Measurements from ENCODE around the gene AP5S1. TPM values are rescaled to one million over a fixed set of nuclear protein-coding genes. Genes with fewer than 3 reads are reported as not detected.

Gene AP5S1
- polyA plus RNA-seq, 1 donor (not counting 4 experiments of a cell fraction or from before 2014, with no cell fraction given), result 5.2 TPM

- Histone ChIP-seq H3K27ac (ENCODE audit: control insufficient read depth, insufficient read depth, low read length) (no peak overlapping the region), H3K9ac (ENCODE audit: control insufficient read depth, extremely low read depth, insufficient read depth, low read length) (no peak overlapping the region), H3K79me2 (ENCODE audit: control insufficient read depth, insufficient read depth, low read length) (no peaks in the 10 kb centered on the region), H4K20me1 (ENCODE audit: control insufficient read depth, extremely low read depth, insufficient read depth, low read length) (no peaks in the 10 kb centered on the region), H3K4me3 (ENCODE audit: control insufficient read depth in 2 of 3, extremely low read depth in 1 of 3, insufficient read depth in 2 of 3, low read depth in 1 of 3, low read length in 3 of 3) (no peak overlapping the region), H3K9me1 (ENCODE audit: control insufficient read depth, extremely low read depth, insufficient read depth, low read length) (no peaks in the 10 kb centered on the region), H3K9me3 (ENCODE audit: control insufficient read depth, low read depth, low read length) (no peaks in the 10 kb centered on the region), H2AFZ (ENCODE audit: control insufficient read depth, low read length) (no peak overlapping the region), H3K4me1 (ENCODE audit: control insufficient read depth, extremely low read depth, insufficient read depth, low read length) (no peaks in the 10 kb centered on the region), H3K27me3 (ENCODE audit: control insufficient read depth, extremely low read depth, insufficient read depth, low read length) (no peaks in the 10 kb centered on the region), H3K36me3 (ENCODE audit: control insufficient read depth in 2 of 2, extremely low read depth in 1 of 2, insufficient read depth in 2 of 2, low read length in 2 of 2) (peaks cover 39 to 51% of the 10 kb centered on the region in 2 experiments), H3K4me2 (ENCODE audit: control insufficient read depth, extremely low read depth, insufficient read depth, low read depth, low read length) (no peak overlapping the region)
- TF ChIP-seq CTCF (optimal IDR thresholded peaks at IDR 0.05 in 1 of 3, IDR thresholded peaks at IDR 0.05 in 1 of 3, conservative IDR thresholded peaks at IDR 0.05 in 1 of 3; ENCODE audit: extremely low read depth in 1 of 3, insufficient read depth in 2 of 3, low read length in 3 of 3) (no peak), EZH2 (IDR thresholded peaks at IDR 0.05; ENCODE audit: low read length) (no peak)
- no peak for FAIRE-seq
- DNase-seq (ENCODE audit: low read depth, low spot score), result no peak
- dilution Hi-C loops (cut with MboI; ENCODE audit: extremely low pct_ligation_motif_present, low sequenced_read_pairs), result no loop called here
Measured at GRCh38 chr20:3861191-3861590, 40.8 kb downstream of the AP5S1 start.

GRCh38 chr20:3862333-3862732 lies 42.0 kb downstream of the AP5S1 start:
- H3K9ac ChIP-seq (ENCODE audit: control insufficient read depth, extremely low read depth, insufficient read depth, low read length), result no peak overlapping the region
- dilution Hi-C loops (cut with MboI; ENCODE audit: extremely low pct_ligation_motif_present, low sequenced_read_pairs), result no loop called here
- H4K20me1 ChIP-seq (ENCODE audit: control insufficient read depth, extremely low read depth, insufficient read depth, low read length), result no peaks in the 10 kb centered on the region
- DNase-seq (ENCODE audit: low read depth, low spot score), result no peak
- no peaks in the 10 kb centered on the region for H3K79me2 ChIP-seq (ENCODE audit: control insufficient read depth, insufficient read depth, low read length)
- no peaks in the 10 kb centered on the region for H3K9me3 ChIP-seq (ENCODE audit: control insufficient read depth, low read depth, low read length)
- no peak overlapping the region for H3K4me2 ChIP-seq (ENCODE audit: control insufficient read depth, extremely low read depth, insufficient read depth, low read depth, low read length)
- peaks cover 42 to 51% of the 10 kb centered on the region in 2 experiments for H3K36me3 ChIP-seq (ENCODE audit: control insufficient read depth in 2 of 2, extremely low read depth in 1 of 2, insufficient read depth in 2 of 2, low read length in 2 of 2)
- no peaks in the 10 kb centered on the region for H3K4me1 ChIP-seq (ENCODE audit: control insufficient read depth, extremely low read depth, insufficient read depth, low read length)
- no peak for FAIRE-seq
- H2AFZ ChIP-seq (ENCODE audit: control insufficient read depth, low read length), result no peak overlapping the region
- no peak for TF ChIP-seq EZH2 (IDR thresholded peaks at IDR 0.05; ENCODE audit: low read length)
- no peak for TF ChIP-seq CTCF (optimal IDR thresholded peaks at IDR 0.05 in 1 of 3, IDR thresholded peaks at IDR 0.05 in 1 of 3, conservative IDR thresholded peaks at IDR 0.05 in 1 of 3; ENCODE audit: extremely low read depth in 1 of 3, insufficient read depth in 2 of 3, low read length in 3 of 3)
- H3K27ac ChIP-seq (ENCODE audit: control insufficient read depth, insufficient read depth, low read length), result no peak overlapping the region
- no peaks in the 10 kb centered on the region for H3K27me3 ChIP-seq (ENCODE audit: control insufficient read depth, extremely low read depth, insufficient read depth, low read length)
- H3K9me1 ChIP-seq (ENCODE audit: control insufficient read depth, extremely low read depth, insufficient read depth, low read length), result no peaks in the 10 kb centered on the region
- no peak overlapping the region for H3K4me3 ChIP-seq (ENCODE audit: control insufficient read depth in 2 of 3, extremely low read depth in 1 of 3, insufficient read depth in 2 of 3, low read depth in 1 of 3, low read length in 3 of 3)
